Measurements from ENCODE around the gene SSTR3. TPM values are rescaled to one million over a fixed set of nuclear protein-coding genes. Genes with fewer than 3 reads are reported as not detected.

Gene SSTR3
- total RNA-seq, 1 experiment from 2014 or later = not detected

Small RNAs within 50 kb of the gene (small RNA-seq; reads per million reads assigned to genes)
- not detected for gene Z82188.1

Other genes starting within 250 kb of the SSTR3 start
- gene TST, start 193.0 kb downstream of the SSTR3 start, total RNA-seq (2014; rRNA removed; shearing (Covaris generic)) = 165 and 167 TPM in 2 replicates
- 211 and 220 TPM in 2 replicates for gene MPST, start 192.7 kb downstream of the SSTR3 start, total RNA-seq (2014; rRNA removed; shearing (Covaris generic))
- gene KCTD17, start 160.7 kb downstream of the SSTR3 start, total RNA-seq (2014; rRNA removed; shearing (Covaris generic)) = 5.5 and 11.1 TPM in 2 replicates
- gene TMPRSS6, start 102.8 kb downstream of the SSTR3 start, total RNA-seq (2014; rRNA removed; shearing (Covaris generic)) = not detected in 2 replicates
- gene IL2RB, start 62.6 kb downstream of the SSTR3 start, total RNA-seq (2014; rRNA removed; shearing (Covaris generic)) = not detected in 2 replicates
- gene C1QTNF6, start 24.2 kb downstream of the SSTR3 start, total RNA-seq (2014; rRNA removed; shearing (Covaris generic)) = 7.1 and 8.3 TPM in 2 replicates
- gene RAC2, start 31.8 kb upstream of the SSTR3 start, total RNA-seq (2014; rRNA removed; shearing (Covaris generic)) = 6.7 and 7.3 TPM in 2 replicates
- not detected in 2 replicates for gene CYTH4, start 70.0 kb upstream of the SSTR3 start, total RNA-seq (2014; rRNA removed; shearing (Covaris generic))
- 0.03 TPM in 1 of 2 replicates, not detected in the other for gene ELFN2, start 215.0 kb upstream of the SSTR3 start, total RNA-seq (2014; rRNA removed; shearing (Covaris generic))